IPS DF 4.7 (cell line): ENCODE measurements around the gene IRF2BP1.
"Not testable (repeated sequence)": the region's sequence is repeated elsewhere in the genome, so short reads cannot be mapped to it uniquely, and the experiment has no call there.

Experiments
- DNase-seq: peaks from one replicate; pipeline ENCODE4 v3.0.0-alpha.2; 2013; ENCODE audit warnings: low spot score; ENCODE audit errors: extremely low read depth

Gene IRF2BP1

DNA sequence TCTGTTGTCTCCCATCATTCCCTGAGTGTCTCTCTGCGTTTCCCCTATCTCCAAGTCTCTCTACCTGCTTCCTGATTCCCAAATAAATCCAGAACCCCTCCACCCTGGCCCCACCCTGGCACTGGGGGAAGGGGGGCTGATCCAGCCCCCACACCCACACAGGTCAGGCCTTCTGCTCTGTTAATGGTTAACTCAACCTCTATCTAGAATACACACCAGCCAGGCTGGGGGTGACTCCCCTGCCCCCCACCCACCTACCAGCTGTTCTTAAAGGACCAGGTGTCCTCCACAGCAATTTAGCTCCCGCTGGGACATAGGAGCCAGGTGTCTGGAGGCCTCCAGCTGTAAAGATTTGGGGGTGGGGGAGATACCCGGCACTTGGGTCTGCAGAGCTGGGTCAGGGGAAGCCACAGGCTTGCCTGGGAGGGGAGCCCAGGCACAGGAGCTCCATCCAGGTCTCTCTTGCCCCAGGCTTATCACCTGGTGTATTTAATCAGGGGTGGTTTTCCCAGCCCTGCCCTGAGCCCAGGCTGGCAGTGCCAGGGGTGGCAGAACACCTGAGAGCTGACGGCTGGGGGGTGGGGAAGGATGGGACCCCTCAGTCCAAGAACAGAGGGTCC, 3.9 kb downstream of the IRF2BP1 start:
- no peak for DNase-seq

DNA sequence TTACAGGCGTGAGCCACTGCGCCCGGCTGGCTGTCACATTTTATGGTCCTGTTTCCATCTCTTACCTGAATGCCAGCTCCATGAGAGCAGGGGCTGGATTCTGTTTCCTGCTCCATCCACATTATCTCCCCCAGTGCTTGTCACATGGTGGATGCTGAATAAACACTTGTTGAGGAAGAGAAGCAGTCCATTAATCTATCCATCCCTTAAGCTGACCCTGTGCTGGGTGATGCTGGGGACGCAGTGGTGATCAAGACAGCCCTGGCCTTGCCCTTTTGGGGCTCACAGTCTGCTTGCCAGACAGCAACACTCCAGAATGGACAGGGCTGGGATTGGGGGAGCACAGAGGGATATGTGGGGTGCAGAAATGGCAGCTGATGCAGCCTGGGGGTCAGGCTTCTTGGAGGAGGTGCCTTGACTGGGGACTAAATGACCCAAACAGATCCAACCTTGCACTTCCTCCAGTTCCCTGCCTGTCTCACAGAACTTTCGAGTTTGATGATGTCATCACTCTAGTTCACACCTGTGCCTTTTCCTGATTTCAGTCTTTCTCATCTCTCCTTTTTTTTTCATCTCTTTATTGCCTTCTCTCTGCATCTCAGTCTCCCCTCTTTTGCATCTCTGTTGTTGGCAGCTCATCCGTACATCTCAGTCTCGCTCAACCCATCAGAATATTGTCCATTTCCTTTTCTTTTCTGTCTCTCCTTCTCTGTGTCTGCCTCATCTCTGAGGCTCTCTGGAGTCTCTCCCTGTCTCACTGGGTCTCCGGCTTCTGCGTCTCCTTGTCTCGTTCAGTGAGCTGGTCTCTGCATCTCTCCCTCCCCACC, 4.6 kb downstream of the IRF2BP1 start:
- no peak for DNase-seq

DNA sequence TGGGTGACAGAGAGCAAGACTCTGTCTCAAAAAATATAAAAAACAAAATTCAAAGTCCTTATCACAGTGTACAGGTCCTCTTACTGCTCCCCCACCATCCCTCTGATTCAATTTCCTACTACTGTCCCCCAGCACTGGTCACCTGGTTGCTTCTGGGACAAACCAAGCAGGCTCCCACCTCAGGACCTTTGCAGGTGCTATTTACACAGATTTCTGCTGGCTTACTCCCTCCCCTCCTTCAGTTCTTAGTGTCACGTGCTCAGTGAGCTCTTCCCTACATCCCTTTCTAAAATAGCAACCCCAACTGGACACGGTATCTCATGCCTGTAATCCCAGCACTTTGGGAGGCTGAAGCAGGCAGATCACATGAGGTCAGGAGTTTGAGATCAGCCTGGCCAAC, 6.0 kb downstream of the IRF2BP1 start:
- no peak for DNase-seq

DNA sequence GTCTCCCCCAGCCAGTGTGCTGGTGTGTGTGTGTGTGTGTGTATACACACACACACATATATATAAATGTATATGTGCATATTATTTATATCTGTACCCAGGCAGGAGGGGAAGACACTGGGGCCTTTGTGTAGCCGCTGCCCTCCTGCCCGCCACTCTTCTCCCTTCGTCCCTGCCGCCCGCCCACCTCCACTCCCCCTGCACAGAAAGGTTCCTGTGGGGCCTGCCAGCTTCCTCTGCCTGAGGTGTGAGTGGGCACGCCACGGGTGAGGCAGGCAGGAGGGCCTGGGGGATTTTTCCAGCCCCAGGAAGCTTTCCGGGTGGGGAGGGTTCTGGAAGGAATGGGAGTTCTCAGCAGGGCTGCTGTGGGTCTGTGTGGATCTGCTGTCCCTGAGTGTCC, 6.9 kb downstream of the IRF2BP1 start:
- no peak for DNase-seq

DNA sequence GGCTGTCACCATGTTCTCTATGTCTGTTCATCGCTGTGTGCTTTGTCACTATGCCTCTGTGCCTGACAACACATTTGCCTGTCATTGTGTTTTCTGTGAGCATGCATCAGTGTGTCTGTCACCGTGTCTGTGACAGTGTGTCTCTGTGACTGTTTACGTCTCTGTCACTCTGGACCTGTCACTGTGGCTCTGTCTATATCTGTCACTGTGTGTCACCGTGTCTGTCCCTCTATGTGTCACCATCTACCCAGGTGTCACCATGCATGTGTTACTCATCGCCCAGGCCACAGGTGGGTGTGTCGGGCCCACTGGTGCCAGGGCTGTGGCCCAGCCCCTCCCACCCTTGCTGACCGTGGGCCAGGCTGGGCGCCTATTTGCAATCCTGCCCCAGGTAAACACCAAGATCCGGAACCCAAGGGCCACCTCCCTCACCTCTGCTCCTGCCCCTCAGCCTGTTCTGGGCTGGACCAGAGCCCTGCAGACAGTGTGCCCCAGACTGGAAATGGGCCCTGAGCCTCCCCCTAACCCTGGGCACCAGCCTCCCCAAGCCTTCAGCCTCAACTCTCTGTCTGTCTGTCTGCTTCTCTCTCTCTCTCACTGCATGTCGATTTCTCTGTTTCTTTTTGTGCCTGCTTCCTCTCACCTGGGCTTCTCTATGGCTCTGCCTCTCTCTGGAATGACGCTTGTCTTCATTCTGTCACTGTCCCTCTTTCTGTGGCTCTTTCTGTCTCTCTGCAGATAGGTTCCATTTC, 7.7 kb downstream of the IRF2BP1 start:
- DNase-seq: no peak

DNA sequence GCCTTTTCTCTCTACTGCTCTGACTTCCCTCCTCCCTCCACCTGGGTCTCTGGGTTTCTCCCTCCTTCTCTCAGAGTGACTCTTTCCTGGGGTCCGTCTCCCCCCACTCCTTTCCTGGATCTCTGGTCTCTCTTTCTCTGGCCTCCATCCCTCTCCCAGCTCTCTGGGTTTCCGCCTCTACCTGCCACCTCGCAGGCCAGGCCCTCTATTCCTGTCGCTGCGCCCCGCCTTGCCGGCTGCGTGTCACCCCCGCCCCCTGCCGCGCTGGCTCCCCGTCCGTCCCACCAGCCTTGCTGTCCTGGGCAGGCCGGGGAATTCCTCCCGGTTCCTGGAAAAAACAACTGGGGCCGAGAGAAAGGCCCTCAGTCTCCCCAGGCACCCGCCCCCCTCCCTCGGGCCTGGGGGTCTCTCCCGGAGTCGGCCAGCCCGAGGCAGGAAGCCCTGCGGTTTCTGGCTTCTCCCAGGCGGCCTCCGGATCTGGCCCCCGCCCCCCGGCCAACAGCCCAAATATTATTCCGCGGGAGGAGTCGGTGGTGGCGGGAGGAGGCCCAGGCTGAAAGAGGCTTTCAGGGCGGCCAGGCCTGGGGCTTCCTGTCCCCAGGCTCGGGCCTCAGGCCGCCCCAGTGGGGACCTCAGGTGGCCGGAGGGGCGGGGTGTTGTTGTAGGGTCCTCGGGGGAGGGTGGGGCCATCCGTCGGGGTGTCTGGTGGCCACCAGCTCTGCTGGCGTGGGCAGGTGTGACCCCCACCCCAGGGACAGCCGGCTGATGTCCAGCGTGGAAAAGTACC, 9.3 kb downstream of the IRF2BP1 start:
- DNase-seq: no peak

DNA sequence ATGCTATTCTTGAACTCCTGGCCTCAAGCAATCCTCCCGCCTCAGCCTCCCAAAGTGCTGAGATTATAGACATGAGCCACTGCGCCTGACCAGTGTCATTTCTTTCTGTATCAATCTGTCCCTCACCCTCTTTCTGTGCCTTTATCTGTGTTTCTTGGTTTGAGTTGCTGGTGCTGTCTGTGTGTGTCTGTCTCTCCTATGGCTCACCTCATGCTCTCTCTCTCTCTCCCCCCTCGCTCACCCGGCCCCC, 9.9 kb downstream of the IRF2BP1 start:
- DNase-seq: no peak

DNA sequence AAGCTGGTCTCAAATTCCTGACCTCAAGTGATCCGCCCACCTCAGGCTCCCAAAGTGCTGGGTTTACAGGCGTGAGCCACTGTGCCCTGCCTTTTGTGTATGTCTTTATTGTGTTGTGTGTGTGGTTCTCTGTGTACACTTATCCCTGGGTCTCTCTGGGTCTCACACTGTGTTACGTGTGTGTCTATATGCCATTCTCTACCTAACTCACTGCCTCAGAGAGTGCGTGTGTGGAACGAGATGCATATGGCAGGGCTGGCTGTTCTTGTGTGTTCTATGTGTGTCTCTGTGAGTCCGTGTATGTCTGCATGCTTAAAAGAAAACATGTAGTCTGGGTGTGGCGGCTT, 11.3 kb downstream of the IRF2BP1 start:
- DNase-seq: no peak

DNA sequence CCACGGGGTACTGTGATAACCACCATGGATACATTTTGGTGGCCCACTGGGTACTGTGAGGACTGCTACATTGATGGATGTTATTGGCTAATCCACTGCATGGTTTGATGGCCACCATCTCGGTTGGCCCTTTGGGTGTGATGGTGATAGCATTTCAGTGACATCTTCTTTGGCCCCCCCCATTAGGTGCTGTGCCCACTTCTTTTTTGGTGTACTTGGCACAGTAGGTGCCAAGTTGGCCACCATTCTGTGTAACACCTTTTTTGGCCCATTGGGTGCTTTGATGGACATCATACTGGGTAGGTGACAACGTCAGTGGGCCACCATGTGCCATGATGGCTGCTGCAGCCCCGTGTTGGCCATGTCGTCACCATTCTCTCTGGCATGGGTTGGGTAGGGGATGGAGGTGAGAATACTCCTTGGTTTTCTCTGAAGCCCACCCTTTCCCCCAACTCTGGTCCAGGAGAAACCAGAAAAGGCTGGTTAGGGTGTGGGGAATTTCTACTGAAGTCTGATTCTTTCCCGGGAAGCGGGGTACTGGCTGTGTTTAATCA, 12.6 kb downstream of the IRF2BP1 start:
- no peak for DNase-seq

DNA sequence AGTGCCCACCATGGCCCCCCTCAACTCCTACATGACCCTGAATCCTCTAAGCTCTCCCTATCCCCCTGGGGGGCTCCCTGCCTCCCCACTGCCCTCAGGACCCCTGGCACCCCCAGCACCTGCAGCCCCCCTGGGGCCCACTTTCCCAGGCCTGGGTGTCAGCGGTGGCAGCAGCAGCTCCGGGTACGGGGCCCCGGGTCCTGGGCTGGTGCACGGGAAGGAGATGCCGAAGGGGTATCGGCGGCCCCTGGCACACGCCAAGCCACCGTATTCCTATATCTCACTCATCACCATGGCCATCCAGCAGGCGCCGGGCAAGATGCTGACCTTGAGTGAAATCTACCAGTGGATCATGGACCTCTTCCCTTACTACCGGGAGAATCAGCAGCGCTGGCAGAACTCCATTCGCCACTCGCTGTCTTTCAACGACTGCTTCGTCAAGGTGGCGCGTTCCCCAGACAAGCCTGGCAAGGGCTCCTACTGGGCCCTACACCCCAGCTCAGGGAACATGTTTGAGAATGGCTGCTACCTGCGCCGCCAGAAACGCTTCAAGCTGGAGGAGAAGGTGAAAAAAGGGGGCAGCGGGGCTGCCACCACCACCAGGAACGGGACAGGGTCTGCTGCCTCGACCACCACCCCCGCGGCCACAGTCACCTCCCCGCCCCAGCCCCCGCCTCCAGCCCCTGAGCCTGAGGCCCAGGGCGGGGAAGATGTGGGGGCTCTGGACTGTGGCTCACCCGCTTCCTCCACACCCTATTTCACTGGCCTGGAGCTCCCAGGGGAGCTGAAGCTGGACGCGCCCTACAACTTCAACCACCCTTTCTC, 13.6 kb downstream of the IRF2BP1 start:
- no peak for DNase-seq

DNA sequence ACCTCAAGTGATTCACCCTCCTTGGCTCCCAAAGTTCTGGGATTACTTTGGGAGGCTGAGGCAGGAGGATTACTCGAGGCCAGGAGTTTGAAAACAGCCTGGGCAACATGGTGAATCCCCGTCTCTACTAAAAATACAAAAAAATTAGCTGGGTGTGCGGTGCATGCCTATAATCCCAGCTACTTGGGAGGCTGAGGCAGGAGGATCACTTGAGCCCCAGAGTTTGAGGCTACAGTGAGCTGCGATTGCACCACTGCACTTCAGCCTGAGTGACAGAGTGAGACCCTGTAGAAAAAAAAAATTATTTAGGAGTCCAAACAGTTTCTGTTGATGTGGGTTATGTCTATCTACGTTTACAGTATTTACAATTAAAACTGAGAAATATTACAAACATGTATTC, 15.1 kb downstream of the IRF2BP1 start:
- no peak for DNase-seq

DNA sequence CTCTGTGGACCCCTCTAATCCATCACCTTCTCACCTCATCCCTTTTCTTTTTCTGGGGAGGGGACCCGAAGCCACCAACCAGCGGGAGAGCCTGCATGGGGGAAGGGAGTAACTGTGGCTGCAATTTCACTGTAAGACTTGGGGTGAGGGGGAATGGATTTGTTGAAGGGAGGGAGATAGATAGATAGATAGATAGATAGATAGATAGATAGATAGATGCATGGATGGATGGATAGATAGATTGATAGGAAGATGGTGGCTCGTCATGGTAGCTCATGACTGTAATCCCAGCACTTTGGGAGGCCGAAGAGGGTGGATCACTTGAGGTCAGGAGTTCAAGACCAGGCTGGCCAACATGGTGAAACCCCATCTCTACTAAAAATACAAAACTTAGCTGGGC, 18.7 kb downstream of the IRF2BP1 start:
- DNase-seq: not testable (repeated sequence)

DNA sequence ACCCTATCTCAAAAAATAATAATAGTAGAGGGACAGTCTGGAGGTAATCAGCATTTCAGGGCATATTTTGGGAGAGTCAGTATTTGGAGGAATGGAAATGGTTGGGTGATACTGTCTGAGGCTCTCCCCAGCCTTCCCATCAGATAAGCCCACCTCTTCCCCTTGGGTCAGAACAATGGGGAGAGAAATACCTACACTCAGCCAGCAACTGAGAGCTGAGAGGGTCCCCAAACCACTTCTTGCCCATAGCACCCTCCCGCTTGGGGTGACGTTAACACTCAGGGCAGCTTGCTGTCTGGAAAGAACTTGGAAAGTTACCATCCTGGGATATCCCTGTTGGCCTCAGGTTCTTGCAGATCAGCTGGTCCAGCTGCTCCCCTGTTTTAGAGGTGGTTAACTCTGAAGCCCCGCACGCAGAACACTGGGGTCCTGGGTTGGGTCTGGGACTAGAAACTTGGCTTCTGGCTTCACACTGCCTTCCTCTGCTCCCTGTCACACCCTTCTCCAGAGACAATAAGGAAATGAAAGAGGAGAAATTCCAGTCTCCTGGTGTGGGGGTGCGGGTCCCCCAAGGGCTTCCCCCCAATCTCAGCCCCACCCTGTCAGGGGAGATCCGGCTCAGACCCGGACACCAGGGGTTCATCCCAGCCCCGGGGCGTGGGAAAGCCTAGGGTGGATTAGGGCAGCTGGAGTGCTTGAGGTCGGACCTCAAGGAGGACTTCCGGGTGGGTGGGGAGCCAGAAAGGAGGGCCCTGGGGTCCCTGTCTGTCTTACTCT, 19.4 kb downstream of the IRF2BP1 start:
- DNase-seq: no peak

DNA sequence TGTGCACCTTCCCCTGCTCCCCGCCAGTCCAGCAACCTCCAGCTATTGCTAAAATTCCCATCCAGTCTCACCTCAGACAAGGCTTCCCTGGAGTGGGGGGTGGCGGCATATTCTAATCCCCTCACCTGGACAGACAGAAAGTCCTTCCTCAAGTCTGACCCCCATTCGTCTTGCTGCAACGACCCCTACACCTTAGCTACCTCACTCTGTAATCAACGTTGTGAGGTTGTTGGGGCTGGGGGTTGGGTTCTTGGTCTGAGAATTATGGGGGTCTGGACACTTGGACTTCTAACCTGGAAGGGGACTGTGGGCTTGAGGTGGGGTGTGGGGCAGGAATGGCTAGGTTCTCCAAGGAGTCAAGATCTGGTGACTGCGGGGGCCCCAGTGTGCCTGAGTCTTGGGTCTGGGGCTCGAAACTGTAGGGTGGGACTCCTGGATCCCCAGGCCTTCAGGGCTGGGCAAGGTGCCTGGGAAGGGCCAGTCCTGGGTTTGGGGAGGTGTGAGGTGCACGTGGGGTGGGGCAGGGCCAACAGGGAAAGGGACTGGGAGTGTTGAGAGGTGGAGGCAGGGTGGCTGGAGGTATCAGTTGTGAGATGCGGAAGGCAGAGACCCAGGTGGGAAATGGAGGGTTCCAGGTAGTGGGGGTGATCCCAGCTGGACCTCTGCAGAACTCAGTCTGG, 20.5 kb downstream of the IRF2BP1 start:
- DNase-seq: no peak

DNA sequence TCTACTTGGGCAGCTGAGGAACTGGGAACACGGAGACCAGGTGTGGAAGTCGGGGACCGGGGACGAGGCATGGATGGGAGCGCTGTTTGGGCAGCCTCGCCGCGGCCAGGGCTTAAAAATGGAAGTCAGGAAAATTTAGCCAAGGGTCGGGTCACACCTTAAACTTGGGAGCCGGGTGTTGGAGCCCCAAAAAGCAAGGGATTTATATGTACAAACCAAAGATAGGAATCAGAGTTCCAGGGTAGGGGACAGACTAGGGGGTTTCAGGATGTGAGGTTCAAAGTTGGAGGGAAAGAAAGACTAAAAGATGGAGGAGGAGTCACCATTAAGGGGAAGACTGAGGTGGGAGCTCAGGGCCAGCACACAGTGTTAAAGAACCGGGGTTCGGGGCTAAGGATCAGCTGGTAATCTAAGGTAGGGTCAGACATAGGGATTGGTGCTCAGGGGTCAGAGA, 21.3 kb downstream of the IRF2BP1 start:
- no peak for DNase-seq

DNA sequence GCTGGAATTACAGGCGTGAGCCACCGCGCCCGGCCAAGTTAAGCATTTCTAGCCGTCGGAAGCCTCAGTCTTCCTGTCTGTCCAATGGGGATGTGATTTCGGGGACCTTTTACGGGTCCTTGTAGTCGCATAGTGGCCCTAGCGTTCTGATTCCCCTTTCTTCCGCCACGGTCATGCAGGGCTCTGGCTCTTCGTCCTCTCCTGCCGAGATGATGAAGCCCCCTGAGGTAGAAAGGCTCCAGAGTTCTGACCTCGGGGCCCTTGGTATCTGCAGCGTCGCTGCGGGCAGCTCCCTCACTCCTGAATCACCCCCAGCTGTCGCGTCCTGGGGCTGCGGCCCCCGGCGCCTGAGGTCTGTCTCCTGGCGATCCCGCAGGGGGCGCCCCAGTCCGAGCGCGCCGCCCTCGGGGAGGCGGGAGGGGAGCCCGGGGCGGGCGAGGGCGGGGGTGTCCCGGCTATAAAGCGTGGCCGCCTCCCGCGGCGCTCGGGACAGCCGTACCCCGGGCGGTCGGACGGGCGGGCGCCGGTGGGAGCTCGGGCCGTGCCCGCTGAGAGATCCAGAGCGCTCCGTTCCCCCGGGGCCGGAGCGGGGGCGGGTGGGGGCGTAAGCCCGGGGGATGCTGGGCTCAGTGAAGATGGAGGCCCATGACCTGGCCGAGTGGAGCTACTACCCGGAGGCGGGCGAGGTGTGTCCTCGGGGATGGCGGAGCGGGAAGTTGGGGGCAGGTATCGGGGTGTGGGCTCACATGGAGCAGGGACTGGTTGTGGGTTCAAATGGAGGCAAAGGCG, 21.9 kb downstream of the IRF2BP1 start, which contains the start of gene FOXA3:
Gene FOXA3, plus strand, starts transcription at position 487 of the 789 bp plus-strand sequence. Its CDS starts 131 bp downstream, at position 618.
- no peak for DNase-seq

DNA sequence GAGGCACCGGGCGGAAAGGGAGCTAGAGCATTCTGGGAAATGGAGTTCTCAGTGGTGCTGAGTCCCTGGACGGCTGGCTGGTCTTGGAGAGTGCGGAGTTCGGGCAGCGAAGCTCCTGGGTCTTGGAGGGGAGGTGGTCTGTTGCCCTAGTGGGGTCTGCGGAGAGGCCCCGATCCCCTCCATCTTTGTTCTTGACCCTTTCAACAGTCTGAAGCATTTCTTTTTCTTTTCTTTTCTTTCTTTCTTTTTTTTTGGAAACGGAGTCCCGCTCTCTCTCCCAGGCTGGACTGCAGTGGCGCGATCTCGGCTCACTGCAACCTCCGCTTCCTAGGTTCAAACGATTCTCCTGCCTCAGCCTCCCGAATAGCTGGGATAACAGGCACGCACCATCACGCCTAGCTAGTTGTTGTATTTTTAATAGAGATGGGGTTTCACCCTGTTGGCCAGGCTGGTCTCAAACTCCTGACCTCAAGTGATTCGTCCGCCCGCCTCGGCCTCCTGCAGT, 22.6 kb downstream of the IRF2BP1 start:
- DNase-seq: no peak
